GM18870 (cell line): Measurements from ENCODE around the gene ST7L.
"Not testable (repeated sequence)": the region's sequence is repeated elsewhere in the genome, so short reads cannot be mapped to it uniquely, and the experiment has no call there.

Experiments used
- ATAC-seq: cut with Tn5 transposase; IDR thresholded peaks from one replicate; pipeline ENCODE4 v1.9.1; 2021; ENCODE audit warnings: moderate library complexity; ENCODE audit not compliant: unreplicated experiment

The ST7L gene

DNA sequence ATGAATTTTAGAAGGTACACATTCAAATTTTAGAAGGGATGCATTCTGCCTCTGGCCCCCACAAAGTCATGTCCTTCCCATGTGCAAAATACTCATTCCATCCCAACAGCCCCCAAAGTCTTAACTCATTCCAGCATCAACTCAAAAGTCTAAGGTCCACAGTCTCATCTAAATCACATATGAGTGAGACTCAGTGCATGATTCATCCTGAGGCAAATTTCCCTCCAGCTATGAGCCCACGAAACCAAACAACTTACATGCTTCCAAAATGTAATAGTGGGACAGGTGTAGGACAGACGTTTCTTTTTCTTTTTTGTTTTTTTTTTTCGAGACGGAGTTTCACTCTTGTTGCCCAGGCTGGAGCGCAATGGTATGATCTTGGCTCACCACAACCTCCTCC, 122.7 kb downstream of the ST7L start:
- ATAC-seq: no peak

DNA sequence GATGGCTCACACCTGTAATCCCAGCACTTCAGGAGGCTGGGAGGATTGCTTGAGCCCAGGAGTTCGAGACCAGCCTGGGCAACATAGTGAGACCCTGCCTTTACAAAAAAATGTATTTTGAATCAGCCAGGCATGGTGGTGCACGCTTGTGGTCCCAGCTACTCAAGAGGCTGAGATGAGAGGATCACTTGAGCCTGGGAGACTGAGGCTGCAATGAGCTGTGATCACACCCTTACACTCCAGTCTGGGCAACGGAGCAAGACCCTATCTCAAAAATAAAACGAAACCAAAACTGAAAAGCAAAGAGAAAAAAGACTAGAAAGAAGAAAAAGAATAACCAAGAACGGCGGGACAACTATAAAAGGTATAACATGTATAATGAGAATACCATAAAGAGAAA, 125.6 kb downstream of the ST7L start:
- ATAC-seq: no peak

DNA sequence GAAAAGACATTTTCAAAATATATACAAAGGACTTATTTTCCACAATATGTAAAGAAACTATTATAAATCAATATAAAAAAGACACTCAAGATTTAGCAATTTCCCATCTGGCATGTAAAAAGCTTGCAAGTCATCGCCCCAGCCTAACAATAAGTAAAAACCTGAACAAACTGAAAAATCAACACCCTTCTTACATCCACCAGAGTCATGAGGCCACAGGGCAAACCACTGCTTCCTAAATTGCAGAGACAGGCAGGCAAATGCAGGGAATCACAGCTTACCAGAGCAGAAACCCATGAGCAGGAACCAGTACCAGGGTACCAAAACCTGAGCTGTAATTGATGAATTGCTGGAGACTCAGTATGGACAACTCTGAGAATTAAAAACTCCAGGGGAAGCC, 126.9 kb downstream of the ST7L start:
- no peak for ATAC-seq

DNA sequence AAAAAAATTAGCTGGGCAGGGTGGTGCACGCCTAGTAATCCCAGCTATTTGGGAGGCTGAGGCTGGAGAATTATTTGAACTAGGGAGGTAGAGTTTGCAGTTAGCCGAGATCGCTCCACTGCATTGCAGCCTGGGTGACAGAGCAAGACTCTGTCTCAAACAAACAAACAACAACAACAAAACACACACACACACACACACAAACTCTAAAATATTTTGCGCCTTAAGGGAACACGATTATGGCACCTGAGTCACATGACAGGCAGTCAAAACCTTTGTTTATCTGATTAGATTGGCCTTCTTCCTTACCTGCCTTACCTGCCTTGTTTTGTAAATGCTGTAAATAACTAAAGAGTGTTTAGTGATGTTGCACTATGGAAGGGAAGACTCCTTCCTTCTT, 130.8 kb downstream of the ST7L start:
- ATAC-seq: no peak

DNA sequence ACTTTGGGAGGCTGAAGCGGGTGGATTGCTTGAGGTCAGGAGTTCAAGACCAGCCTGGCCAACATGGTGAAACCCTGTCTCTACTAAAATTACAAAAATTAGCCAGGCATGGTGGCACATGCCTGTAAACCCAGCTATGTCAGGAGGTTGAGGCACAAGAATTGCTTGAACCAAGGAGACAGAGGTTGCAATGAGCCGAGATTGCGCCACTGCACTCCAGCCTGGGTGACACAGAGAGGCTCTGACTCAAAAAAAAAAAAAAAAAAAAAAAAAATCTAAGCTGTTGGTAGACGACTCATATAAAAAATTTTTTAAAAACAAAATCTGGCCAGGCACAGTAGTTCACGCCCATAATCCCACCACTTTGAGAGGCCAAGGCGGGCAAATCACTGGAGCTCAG, 131.3 kb downstream of the ST7L start:
- not testable (repeated sequence) for ATAC-seq

DNA sequence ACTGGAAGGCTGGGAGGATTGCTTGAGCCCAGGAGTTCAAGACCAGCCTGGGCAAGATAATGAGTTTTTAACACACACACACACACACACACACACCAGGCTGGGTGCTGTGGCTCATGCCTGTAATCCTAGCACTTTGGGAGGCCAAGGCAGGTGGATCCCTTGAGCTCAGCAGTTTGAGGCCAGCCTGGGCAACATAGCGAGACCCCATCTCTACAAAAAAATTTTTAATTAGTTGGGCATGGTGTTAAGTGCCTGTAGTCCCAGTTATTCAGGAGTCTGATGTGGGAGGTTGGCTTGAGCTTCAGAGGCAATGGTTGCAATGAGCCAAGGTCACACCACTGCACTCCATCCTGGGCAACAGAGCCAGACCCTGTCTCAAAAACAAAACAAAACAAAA, 132.9 kb downstream of the ST7L start:
- not testable (repeated sequence) for ATAC-seq

DNA sequence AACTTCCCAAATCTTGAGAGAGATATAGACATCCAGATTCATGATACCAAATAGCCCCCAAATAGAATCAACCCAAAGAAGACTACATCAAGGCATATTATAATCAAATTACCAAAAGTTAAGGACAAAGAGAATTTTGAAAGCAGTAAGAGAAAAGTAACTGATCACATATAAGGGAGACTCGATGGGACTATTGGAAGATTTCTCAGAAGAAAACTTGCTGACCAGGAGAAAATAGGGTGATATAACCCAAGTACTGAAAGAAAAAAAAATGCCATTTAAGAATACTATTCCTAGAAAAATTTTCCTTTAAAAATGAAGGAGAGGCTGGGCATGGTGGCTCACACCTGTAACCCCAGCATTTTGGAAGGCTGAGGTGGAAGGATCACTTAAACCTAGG, 140.6 kb downstream of the ST7L start:
- ATAC-seq: no peak

DNA sequence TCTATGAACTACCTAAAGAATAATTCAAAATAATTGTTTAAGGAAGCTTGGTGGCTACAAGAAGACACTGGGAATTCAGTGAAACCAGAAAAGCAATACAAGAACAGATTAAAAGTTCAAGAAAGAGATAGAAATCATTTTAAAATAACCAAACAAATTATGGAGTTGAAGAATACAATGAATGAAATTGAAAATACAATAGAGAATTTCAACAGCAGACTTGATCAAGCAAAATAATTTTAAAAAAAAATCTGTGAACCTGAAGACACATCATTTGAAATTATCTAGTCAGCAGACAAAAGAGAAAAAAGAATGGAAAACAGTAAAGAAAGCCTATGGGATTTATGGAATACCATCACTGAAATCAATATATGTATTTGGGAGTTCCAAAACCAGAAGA, 141.4 kb downstream of the ST7L start:
- ATAC-seq: no peak
